Endothelial cell of umbilical vein (primary cell): ENCODE measurements around the gene AP2A2. TPM values are rescaled to one million over a fixed set of nuclear protein-coding genes. Genes with fewer than 3 reads are reported as not detected.

ENCODE experiments used
- BruUV-seq: library from RNA; stranded (reverse); fragments of 400-500 nt; replicated peaks from 2 replicates; lab custom pipeline; 2021; lab: Mats Ljungman, UMichigan
- CTCF ChIA-PET: fragments of 300-600, 350-600 bp; sonication (Branson Sonifier 250); formaldehyde crosslinking; loops from one replicate; lab custom pipeline; 2021; ENCODE audit warnings: antibody characterized with exemption, inconsistent platforms; lab: Charles Lee
- POLR2A ChIA-PET: fragments of 300-600, 350-600 bp; sonication (Branson Sonifier 250); formaldehyde crosslinking; loops from one replicate; lab custom pipeline; 2021; ENCODE audit warnings: antibody characterized with exemption, inconsistent platforms; lab: Charles Lee
- DNase-seq: peaks from one replicate; pipeline ENCODE4 v3.0.0-alpha.2; 2011; ENCODE audit warnings: low read depth, low spot score
- FAIRE-seq: peaks from 2 replicates; lab custom pipeline; 2011; peaks lifted over from hg19 to GRCh38; lab: Jason Lieb, UNC
- H2AFZ ChIP-seq: 2 replicates; pipeline ENCODE4 v1.6.0; 2012; ENCODE audit warnings: low read depth, low read length, control low read depth, inconsistent platforms
- H3K27ac ChIP-seq: 2 replicates; pipeline ENCODE4 v1.5.1; 2011; ENCODE audit warnings: low read depth, mild to moderate bottlenecking, control low read depth, low read length, moderate library complexity; ENCODE audit not compliant: insufficient read depth
- H3K27me3 ChIP-seq, 2 experiments: 2 replicates each; pipeline versions ENCODE4 v1.6.0 to v1.6.1; 2011; ENCODE audit warnings: low read length in 2 of 2, mixed read lengths in 1 of 2; ENCODE audit not compliant: control insufficient read depth in 2 of 2, insufficient read depth in 2 of 2
- H3K36me3 ChIP-seq, 2 experiments: 2 replicates in 1 of 2; 3 replicates in 1 of 2; pipeline ENCODE4 v1.5.1; 2011; ENCODE audit warnings: low read length in 2 of 2, mild to moderate bottlenecking in 1 of 2, moderate library complexity in 1 of 2; ENCODE audit not compliant: control insufficient read depth in 2 of 2, insufficient read depth in 2 of 2; ENCODE audit errors: extremely low read depth in 1 of 2
- H3K4me1 ChIP-seq: 3 replicates; pipeline ENCODE4 v1.5.1; 2011; ENCODE audit warnings: mild to moderate bottlenecking, low read length; ENCODE audit not compliant: control insufficient read depth, insufficient read depth; ENCODE audit errors: extremely low read depth
- H3K4me2 ChIP-seq: 2 replicates; pipeline ENCODE4 v1.6.1; 2011; ENCODE audit warnings: low read length, control low read depth, mixed read lengths; ENCODE audit not compliant: insufficient read depth
- H3K4me3 ChIP-seq, 3 experiments: fragments of 200-600 bp in 1 of 3; sonication (generic), shearing (Covaris generic) in 1 of 3; replicated peaks in 1 of 3; 2 replicates each; pipeline ENCODE4 v1.5.1; 2011 to 2016; ENCODE audit warnings: control low read depth in 3 of 3, low read length in 3 of 3, mild to moderate bottlenecking in 2 of 3, inconsistent platforms in 1 of 3, low read depth in 1 of 3, moderate library complexity in 1 of 3; ENCODE audit not compliant: insufficient read depth in 1 of 3
- H3K79me2 ChIP-seq: 2 replicates; pipeline ENCODE4 v1.6.0; 2012; ENCODE audit warnings: low read length, inconsistent platforms; ENCODE audit not compliant: control insufficient read depth, insufficient read depth
- H3K9ac ChIP-seq: replicated peaks from 2 replicates; pipeline ENCODE3; 2011; ENCODE audit warnings: low read length, control low read depth; ENCODE audit not compliant: insufficient read depth; ENCODE audit errors: extremely low read depth
- H3K9me1 ChIP-seq: replicated peaks from 3 replicates; pipeline ENCODE4 v1.6.0; 2011; ENCODE audit warnings: mild to moderate bottlenecking, low read length; ENCODE audit not compliant: control insufficient read depth, insufficient read depth; ENCODE audit errors: extremely low read depth
- H3K9me3 ChIP-seq: replicated peaks from 2 replicates; pipeline ENCODE4 v1.5.1; 2012; ENCODE audit warnings: low read length, inconsistent platforms; ENCODE audit not compliant: control insufficient read depth, insufficient read depth
- H4K20me1 ChIP-seq: replicated peaks from 2 replicates; pipeline ENCODE3; 2011; ENCODE audit warnings: mild to moderate bottlenecking, low read length; ENCODE audit not compliant: control insufficient read depth, insufficient read depth; ENCODE audit errors: extremely low read depth
- FOS ChIP-seq: IDR thresholded peaks from 2 replicates; pipeline ENCODE4 v1.6.1; 2011; ENCODE audit warnings: mild to moderate bottlenecking, low read length, moderate library complexity, borderline replicate concordance; ENCODE audit not compliant: insufficient read depth
- GATA2 ChIP-seq: IDR thresholded peaks from 2 replicates; pipeline ENCODE4 v1.7.0; 2011; ENCODE audit warnings: low read depth, mild to moderate bottlenecking, moderate library complexity, mixed read lengths, low read length; ENCODE audit not compliant: insufficient read length, insufficient read depth
- JUN ChIP-seq: IDR thresholded peaks from 2 replicates; pipeline ENCODE4 v1.6.1; 2011; ENCODE audit warnings: borderline replicate concordance, low read depth; ENCODE audit not compliant: insufficient read length, insufficient read depth
- MYC ChIP-seq: IDR thresholded peaks from one replicate; pipeline ENCODE4 v1.6.1; 2011; ENCODE audit warnings: mild to moderate bottlenecking, low read depth, low read length
- POLR2A ChIP-seq: IDR thresholded peaks from 2 replicates; pipeline ENCODE4 v1.6.1; 2012; ENCODE audit warnings: low read depth, mild to moderate bottlenecking, control low read depth, low read length
- POLR2AphosphoS5 ChIP-seq: IDR thresholded peaks from 2 replicates; pipeline ENCODE4 v1.6.1; 2012; ENCODE audit warnings: low read depth, mild to moderate bottlenecking, control low read depth, low read length, moderate library complexity; ENCODE audit not compliant: insufficient read depth
- dilution Hi-C: fragments of 300-500 bp; cut with MboI; formaldehyde crosslinking; loops from one replicate; pipeline ENCODE4 v1.15.0; 2019; ENCODE audit warnings: low sequenced_read_pairs; ENCODE audit not compliant: extremely low pct_ligation_motif_present
- intact Hi-C: fragments of 100-400 bp; cut with micrococcal nuclease; formaldehyde crosslinking; loops from one replicate; pipeline ENCODE4 v1.10.0; 2022
- polyA plus RNA-seq, 4 experiments: library from polyadenylated mRNA; depleted of rRNA in 3 of 4; stranded (reverse) in 3 of 4; unstranded in 1 of 4; fragments of >200 nt; gene quantifications; 2 replicates each; pipeline versions ENCODE4 v1.2.1 to v1.2.3, GENCODE V29; 2011 to 2012; ENCODE audit warnings: missing spikeins in 1 of 4
- total RNA-seq: library from RNA; stranded (reverse); gene quantifications from 2 replicates; pipeline ENCODE4 v1.2.3, GENCODE V29; 2021
- TF ChIP-seq, protein P1 (sequence below), 2 donors: IDR thresholded peaks; 1 replicate in 1 of 2; 2 replicates in 1 of 2; pipeline ENCODE4 v1.5.1; 2011; ENCODE audit warnings: low read length in 2 of 2, mild to moderate bottlenecking in 2 of 2, moderate library complexity in 2 of 2, control low read depth in 1 of 2, inconsistent platforms in 1 of 2, low read depth in 1 of 2; ENCODE audit not compliant: insufficient read depth in 1 of 2; ENCODE audit errors: extremely low read depth in 1 of 2

Gene AP2A2
- total and polyA plus RNA-seq, 2 donors (not counting 3 experiments of a cell fraction or from before 2014, with no cell fraction given): 89.5 to 92.6 TPM

DNA sequence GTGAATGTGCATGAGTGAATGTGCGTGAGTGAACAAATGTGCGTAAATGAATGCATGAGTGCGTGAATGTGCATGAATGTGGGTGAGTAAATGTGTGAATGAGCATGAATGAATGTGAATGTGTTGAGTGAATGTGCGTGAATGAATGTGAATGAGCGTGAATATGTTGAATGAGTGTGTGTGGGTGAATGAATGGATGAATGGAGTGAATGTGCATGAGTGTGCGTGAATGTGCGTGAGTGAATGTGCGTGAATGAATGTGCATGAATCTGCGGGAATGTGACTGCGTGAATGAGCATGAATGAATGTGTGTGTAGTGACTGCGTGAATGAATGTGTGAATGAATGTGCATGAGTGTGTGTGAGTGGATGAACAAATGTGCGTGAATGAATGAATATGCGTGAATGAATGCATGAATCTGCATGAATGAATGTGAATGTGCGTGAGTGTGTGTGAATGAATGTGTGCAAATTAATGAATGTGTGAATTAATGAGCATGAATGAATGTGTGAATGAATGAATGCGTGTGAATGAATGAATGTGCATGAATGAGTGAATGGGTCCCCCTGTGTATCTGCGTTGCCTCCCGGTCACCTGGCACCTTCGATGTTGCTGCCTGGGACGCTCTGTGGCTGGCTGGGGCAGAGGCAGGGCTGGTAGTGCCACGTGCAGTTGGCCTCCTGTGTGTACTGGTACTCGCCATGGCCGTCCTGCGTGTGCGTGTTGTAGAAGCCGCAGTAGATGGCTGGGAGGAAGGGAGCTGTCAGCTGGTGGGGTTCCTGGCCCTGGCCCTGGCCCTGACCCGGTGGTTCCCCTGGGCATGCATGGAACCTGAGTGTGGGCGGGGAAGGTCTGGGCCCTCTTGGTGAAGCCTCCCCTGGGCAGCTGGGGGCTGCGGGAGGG is 97.5 kb downstream of the AP2A2 start:
- no peak for FAIRE-seq
- no peaks in the 10 kb centered on the region for H4K20me1 ChIP-seq
- no peaks in the 10 kb centered on the region for H3K4me1 ChIP-seq
- ChIA-PET POLR2A (no interaction called here), CTCF (no interaction called here)
- no peaks in the 10 kb centered on the region for H3K79me2 ChIP-seq
- H3K27ac ChIP-seq: no peak overlapping the region
- TF ChIP-seq JUN: no peak
- TF ChIP-seq GATA2: no peak
- TF ChIP-seq MYC: no peak
- TF ChIP-seq, protein P1, sequence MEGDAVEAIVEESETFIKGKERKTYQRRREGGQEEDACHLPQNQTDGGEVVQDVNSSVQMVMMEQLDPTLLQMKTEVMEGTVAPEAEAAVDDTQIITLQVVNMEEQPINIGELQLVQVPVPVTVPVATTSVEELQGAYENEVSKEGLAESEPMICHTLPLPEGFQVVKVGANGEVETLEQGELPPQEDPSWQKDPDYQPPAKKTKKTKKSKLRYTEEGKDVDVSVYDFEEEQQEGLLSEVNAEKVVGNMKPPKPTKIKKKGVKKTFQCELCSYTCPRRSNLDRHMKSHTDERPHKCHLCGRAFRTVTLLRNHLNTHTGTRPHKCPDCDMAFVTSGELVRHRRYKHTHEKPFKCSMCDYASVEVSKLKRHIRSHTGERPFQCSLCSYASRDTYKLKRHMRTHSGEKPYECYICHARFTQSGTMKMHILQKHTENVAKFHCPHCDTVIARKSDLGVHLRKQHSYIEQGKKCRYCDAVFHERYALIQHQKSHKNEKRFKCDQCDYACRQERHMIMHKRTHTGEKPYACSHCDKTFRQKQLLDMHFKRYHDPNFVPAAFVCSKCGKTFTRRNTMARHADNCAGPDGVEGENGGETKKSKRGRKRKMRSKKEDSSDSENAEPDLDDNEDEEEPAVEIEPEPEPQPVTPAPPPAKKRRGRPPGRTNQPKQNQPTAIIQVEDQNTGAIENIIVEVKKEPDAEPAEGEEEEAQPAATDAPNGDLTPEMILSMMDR (IDR thresholded peaks at IDR 0.05; ENCODE audit: extremely low read depth in 1 of 2, insufficient read depth in 1 of 2, low read depth in 1 of 2, low read length in 2 of 2): no peak
- TF ChIP-seq FOS: no peak
- TF ChIP-seq POLR2AphosphoS5: no peak
- no peak for TF ChIP-seq POLR2A
- no peak overlapping the region for H3K4me2 ChIP-seq
- intact Hi-C loops: no loop called here
- BruUV-seq: no TSS peak
- H3K36me3 ChIP-seq: no peaks in the 10 kb centered on the region
- no peak for DNase-seq
- dilution Hi-C loops: no loop called here
- H3K9ac ChIP-seq: no peak overlapping the region
- no peaks in the 10 kb centered on the region for H3K9me3 ChIP-seq
- H3K27me3 ChIP-seq: no peaks in the 10 kb centered on the region
- H2AFZ ChIP-seq: no peak overlapping the region
- H3K9me1 ChIP-seq: no peaks in the 10 kb centered on the region
- H3K4me3 ChIP-seq: no peak overlapping the region
